Liver (tissue), 9 donors: Measurements from ENCODE around the gene ZNF276. TPM values are rescaled to one million over a fixed set of nuclear protein-coding genes. Genes with fewer than 3 reads are reported as not detected.
A peak's percentile ranks its signal among the peaks of the same experiment; 100 is the strongest.

ENCODE experiments used
- DNase-seq: peaks from one replicate; pipeline ENCODE4 v3.0.0-alpha.2; 2017; ENCODE audit warnings: low spot score
- H3K27ac ChIP-seq, 2 donors: one replicate each; pipeline ENCODE4 v1.7.0; 2013; ENCODE audit warnings: inconsistent platforms in 2 of 2, low read length in 2 of 2, control low read depth in 1 of 2, low read depth in 1 of 2, mild to moderate bottlenecking in 1 of 2
- H3K27me3 ChIP-seq, 4 donors: one replicate each; pipeline versions ENCODE4 v1.6.1 to v1.7.0; 2013; ENCODE audit warnings: low read length in 3 of 4, inconsistent platforms in 1 of 4, mild to moderate bottlenecking in 1 of 4, moderate library complexity in 1 of 4; ENCODE audit not compliant: control insufficient read depth in 4 of 4, insufficient read depth in 4 of 4
- H3K36me3 ChIP-seq, 4 donors: one replicate each; pipeline versions ENCODE4 v1.6.1 to v1.7.0; 2013; ENCODE audit warnings: low read length in 3 of 4, mild to moderate bottlenecking in 3 of 4, low read depth in 1 of 4, moderate library complexity in 1 of 4; ENCODE audit not compliant: control insufficient read depth in 4 of 4, insufficient read depth in 3 of 4
- H3K4me1 ChIP-seq, 4 donors: one replicate each; pipeline versions ENCODE4 v1.6.1 to v1.7.0; 2013; ENCODE audit warnings: low read length in 3 of 4, mild to moderate bottlenecking in 3 of 4, moderate library complexity in 1 of 4; ENCODE audit not compliant: control insufficient read depth in 4 of 4, insufficient read depth in 4 of 4
- H3K4me3 ChIP-seq, 3 donors: one replicate each; pipeline versions ENCODE4 v1.6.1 to v1.7.0; 2013; ENCODE audit warnings: low read length in 3 of 3, control low read depth in 1 of 3, low read depth in 1 of 3, mild to moderate bottlenecking in 1 of 3
- H3K9ac ChIP-seq, 2 donors: one replicate each; pipeline ENCODE4 v1.7.0; 2013; ENCODE audit warnings: low read length in 2 of 2, mild to moderate bottlenecking in 2 of 2, moderate library complexity in 2 of 2, control low read depth in 1 of 2, low read depth in 1 of 2
- H3K9me3 ChIP-seq, 4 donors: one replicate each; pipeline versions ENCODE4 v1.6.1 to v1.7.0; 2013; ENCODE audit warnings: low read length in 3 of 4; ENCODE audit not compliant: control insufficient read depth in 4 of 4
- EGR1 ChIP-seq, 2 donors: IDR thresholded peaks; 2 replicates each; pipeline ENCODE4 v1.6.1; 2016 to 2018; ENCODE audit warnings: antibody characterized with exemption in 2 of 2, low read depth in 2 of 2
- FOXA1 ChIP-seq: IDR thresholded peaks from 2 replicates; pipeline ENCODE4 v1.6.1; 2016; ENCODE audit warnings: antibody characterized with exemption
- FOXA2 ChIP-seq: IDR thresholded peaks from 2 replicates; pipeline ENCODE4 v1.6.1; 2016; ENCODE audit warnings: antibody characterized with exemption
- GABPA ChIP-seq, 2 donors: IDR thresholded peaks in 1 of 2; conservative IDR thresholded peaks in 1 of 2; 2 replicates each; pipeline ENCODE4 v1.6.1; 2016; ENCODE audit warnings: antibody characterized with exemption in 2 of 2, mild to moderate bottlenecking in 1 of 2, moderate library complexity in 1 of 2
- HNF4A ChIP-seq, 2 donors: conservative IDR thresholded peaks; 2 replicates each; pipeline ENCODE4 v1.6.1; 2016; ENCODE audit warnings: antibody characterized with exemption in 2 of 2, mild to moderate bottlenecking in 2 of 2
- HNF4G ChIP-seq: IDR thresholded peaks from 2 replicates; pipeline ENCODE4 v1.6.1; 2016; ENCODE audit warnings: antibody characterized with exemption
- JUND ChIP-seq, 2 donors: IDR thresholded peaks; 2 replicates each; pipeline ENCODE4 v1.6.1; 2016; ENCODE audit warnings: antibody characterized with exemption in 2 of 2
- NR2F2 ChIP-seq: IDR thresholded peaks from 2 replicates; pipeline ENCODE4 v1.6.1; 2016; ENCODE audit warnings: antibody characterized with exemption
- RAD21 ChIP-seq, 2 donors: IDR thresholded peaks; 2 replicates each; pipeline ENCODE4 v1.6.1; 2016; ENCODE audit warnings: antibody characterized with exemption in 2 of 2, mild to moderate bottlenecking in 2 of 2
- RXRA ChIP-seq, 2 donors: IDR thresholded peaks; 2 replicates each; pipeline ENCODE4 v1.6.1; 2017 to 2018; ENCODE audit warnings: antibody characterized with exemption in 2 of 2, mild to moderate bottlenecking in 1 of 2
- SP1 ChIP-seq: IDR thresholded peaks from 2 replicates; pipeline ENCODE4 v1.6.1; 2018; ENCODE audit warnings: antibody characterized with exemption, mild to moderate bottlenecking
- TAF1 ChIP-seq: conservative IDR thresholded peaks from 2 replicates; pipeline ENCODE4 v1.6.1; 2016; ENCODE audit warnings: antibody characterized with exemption, mild to moderate bottlenecking
- YY1 ChIP-seq: IDR thresholded peaks from 2 replicates; pipeline ENCODE4 v1.6.1; 2016; ENCODE audit warnings: antibody characterized with exemption, mild to moderate bottlenecking
- WGBS: extraction: QIAGEN DNeasy Blood & Tissue Kit; methylation state at CpG from one replicate; pipeline ENCODE4 v1.1.7; 2013; 5-methylcytosine and 5-hydroxymethylcytosine counted together
- polyA plus RNA-seq, 2 donors: library from polyadenylated mRNA; stranded (reverse) in 1 of 2; unstranded in 1 of 2; fragments of 200-250 nt in 1 of 2; fragments of >200 nt in 1 of 2; fragmentation: Nextera tagmentation in 1 of 2; extraction: Ambion mirVana in 1 of 2; gene quantifications; one replicate each; pipeline versions ENCODE4 v1.2.1 to v1.2.3, GENCODE V29; 2013 to 2015
- total RNA-seq, 2 donors: library from RNA; depleted of rRNA; stranded (reverse); fragments of >200 nt; gene quantifications; one replicate each; pipeline ENCODE4 v1.2.3, GENCODE V29; 2014
- TF ChIP-seq, protein P1 (sequence below): IDR thresholded peaks from 2 replicates; pipeline ENCODE4 v1.6.1; 2016; ENCODE audit warnings: antibody characterized with exemption, mild to moderate bottlenecking
- TF ChIP-seq, protein P2 (sequence below): IDR thresholded peaks from 2 replicates; pipeline ENCODE4 v1.6.1; 2016; ENCODE audit warnings: antibody characterized with exemption
- TF ChIP-seq, protein P3 (sequence below): IDR thresholded peaks from 2 replicates; pipeline ENCODE4 v1.6.1; 2016; ENCODE audit warnings: antibody characterized with exemption
- TF ChIP-seq, protein P4 (sequence below): fragments of 150-350 bp; IDR thresholded peaks from 2 replicates; pipeline ENCODE4 v1.5.1; 2017; ENCODE audit warnings: improper control_type of control experiment, low read depth, low read length; ENCODE audit not compliant: missing input control
- TF ChIP-seq, protein P5 (sequence below): IDR thresholded peaks from 2 replicates; pipeline ENCODE4 v1.6.1; 2016; ENCODE audit warnings: antibody characterized with exemption
- donor health status: healthy.
- donor health status: healthy.
- donor health status: healthy.
- donor health status: healthy.
- donor health status: healthy.

ZNF276 gene
- total and polyA plus RNA-seq, 4 donors, result 4.9 to 22.8 (median 8.7) TPM

DNA sequence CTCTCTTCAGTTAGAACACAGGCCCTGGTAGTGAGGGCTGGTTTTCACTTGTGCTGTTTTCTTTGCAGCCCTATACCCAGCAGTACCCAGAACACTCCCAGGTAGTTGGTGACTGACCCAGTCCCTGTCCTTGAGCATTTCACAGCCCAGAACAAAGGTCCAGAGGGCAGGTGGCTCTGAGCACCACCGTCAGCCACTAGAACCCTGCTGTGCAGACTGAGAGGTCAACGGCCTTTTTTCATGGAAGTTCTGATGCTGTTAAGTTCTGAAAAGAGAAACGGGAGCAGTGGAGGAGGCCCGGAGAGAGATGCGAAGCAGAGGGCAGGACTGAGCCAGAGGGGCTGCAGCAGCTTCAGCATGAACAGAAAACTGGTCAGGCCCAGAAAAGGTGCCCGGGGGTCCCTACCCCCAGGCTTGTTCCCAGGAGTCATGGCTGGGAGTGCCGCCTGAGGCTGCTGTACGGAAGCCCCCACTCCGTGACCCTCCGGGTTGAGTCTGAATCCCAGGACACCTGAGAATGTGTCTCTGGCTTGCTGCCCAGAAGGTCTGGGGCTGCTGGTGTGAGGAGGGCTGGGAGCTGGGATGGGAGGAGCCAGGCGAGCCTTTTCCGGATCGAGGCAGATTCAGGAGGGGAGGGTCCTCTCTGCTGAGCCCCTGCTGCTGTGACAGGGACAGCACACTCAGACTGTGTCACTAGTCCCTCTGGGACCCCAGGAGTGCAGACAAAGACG is 8.7 kb downstream of the ZNF276 start:
- Histone ChIP-seq H3K9me3 (no peaks in the 10 kb centered on the region), H3K4me1 (peaks cover 4 to 26% (median 21%) of the 10 kb centered on the region in 4 donors), H3K36me3 (peaks cover 18 to 60% (median 34%) of the 10 kb centered on the region in 4 donors), H3K27me3 (no peaks in the 10 kb centered on the region), H3K9ac (no peak overlapping the region), H3K4me3 (no peak overlapping the region), H3K27ac (no peak overlapping the region)
- TF ChIP-seq HNF4A (conservative IDR thresholded peaks at IDR 0.05), result peak; percentile 94 to 98
- peak; percentile 15 for TF ChIP-seq FOXA1
- TF ChIP-seq RAD21 (IDR thresholded peaks at IDR 0.05), result peak in 1 of 2 donors; percentile 43
- TF ChIP-seq NR2F2, result peak; percentile 83
- TF ChIP-seq, protein P1, sequence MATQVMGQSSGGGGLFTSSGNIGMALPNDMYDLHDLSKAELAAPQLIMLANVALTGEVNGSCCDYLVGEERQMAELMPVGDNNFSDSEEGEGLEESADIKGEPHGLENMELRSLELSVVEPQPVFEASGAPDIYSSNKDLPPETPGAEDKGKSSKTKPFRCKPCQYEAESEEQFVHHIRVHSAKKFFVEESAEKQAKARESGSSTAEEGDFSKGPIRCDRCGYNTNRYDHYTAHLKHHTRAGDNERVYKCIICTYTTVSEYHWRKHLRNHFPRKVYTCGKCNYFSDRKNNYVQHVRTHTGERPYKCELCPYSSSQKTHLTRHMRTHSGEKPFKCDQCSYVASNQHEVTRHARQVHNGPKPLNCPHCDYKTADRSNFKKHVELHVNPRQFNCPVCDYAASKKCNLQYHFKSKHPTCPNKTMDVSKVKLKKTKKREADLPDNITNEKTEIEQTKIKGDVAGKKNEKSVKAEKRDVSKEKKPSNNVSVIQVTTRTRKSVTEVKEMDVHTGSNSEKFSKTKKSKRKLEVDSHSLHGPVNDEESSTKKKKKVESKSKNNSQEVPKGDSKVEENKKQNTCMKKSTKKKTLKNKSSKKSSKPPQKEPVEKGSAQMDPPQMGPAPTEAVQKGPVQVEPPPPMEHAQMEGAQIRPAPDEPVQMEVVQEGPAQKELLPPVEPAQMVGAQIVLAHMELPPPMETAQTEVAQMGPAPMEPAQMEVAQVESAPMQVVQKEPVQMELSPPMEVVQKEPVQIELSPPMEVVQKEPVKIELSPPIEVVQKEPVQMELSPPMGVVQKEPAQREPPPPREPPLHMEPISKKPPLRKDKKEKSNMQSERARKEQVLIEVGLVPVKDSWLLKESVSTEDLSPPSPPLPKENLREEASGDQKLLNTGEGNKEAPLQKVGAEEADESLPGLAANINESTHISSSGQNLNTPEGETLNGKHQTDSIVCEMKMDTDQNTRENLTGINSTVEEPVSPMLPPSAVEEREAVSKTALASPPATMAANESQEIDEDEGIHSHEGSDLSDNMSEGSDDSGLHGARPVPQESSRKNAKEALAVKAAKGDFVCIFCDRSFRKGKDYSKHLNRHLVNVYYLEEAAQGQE, result peak; percentile 62
- TF ChIP-seq, protein P2, sequence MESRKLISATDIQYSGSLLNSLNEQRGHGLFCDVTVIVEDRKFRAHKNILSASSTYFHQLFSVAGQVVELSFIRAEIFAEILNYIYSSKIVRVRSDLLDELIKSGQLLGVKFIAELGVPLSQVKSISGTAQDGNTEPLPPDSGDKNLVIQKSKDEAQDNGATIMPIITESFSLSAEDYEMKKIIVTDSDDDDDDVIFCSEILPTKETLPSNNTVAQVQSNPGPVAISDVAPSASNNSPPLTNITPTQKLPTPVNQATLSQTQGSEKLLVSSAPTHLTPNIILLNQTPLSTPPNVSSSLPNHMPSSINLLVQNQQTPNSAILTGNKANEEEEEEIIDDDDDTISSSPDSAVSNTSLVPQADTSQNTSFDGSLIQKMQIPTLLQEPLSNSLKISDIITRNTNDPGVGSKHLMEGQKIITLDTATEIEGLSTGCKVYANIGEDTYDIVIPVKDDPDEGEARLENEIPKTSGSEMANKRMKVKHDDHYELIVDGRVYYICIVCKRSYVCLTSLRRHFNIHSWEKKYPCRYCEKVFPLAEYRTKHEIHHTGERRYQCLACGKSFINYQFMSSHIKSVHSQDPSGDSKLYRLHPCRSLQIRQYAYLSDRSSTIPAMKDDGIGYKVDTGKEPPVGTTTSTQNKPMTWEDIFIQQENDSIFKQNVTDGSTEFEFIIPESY, result no peak
- TF ChIP-seq RXRA (IDR thresholded peaks at IDR 0.05), result peak; percentile 94 to 97
- TF ChIP-seq, protein P3, sequence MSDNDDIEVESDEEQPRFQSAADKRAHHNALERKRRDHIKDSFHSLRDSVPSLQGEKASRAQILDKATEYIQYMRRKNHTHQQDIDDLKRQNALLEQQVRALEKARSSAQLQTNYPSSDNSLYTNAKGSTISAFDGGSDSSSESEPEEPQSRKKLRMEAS, result no peak
- TF ChIP-seq TAF1, result no peak
- TF ChIP-seq SP1, result peak; percentile 96
- no peak for TF ChIP-seq EGR1 (IDR thresholded peaks at IDR 0.05; ENCODE audit: low read depth in 2 of 2)
- TF ChIP-seq, protein P4, sequence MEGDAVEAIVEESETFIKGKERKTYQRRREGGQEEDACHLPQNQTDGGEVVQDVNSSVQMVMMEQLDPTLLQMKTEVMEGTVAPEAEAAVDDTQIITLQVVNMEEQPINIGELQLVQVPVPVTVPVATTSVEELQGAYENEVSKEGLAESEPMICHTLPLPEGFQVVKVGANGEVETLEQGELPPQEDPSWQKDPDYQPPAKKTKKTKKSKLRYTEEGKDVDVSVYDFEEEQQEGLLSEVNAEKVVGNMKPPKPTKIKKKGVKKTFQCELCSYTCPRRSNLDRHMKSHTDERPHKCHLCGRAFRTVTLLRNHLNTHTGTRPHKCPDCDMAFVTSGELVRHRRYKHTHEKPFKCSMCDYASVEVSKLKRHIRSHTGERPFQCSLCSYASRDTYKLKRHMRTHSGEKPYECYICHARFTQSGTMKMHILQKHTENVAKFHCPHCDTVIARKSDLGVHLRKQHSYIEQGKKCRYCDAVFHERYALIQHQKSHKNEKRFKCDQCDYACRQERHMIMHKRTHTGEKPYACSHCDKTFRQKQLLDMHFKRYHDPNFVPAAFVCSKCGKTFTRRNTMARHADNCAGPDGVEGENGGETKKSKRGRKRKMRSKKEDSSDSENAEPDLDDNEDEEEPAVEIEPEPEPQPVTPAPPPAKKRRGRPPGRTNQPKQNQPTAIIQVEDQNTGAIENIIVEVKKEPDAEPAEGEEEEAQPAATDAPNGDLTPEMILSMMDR, result no peak
- TF ChIP-seq, protein P5, sequence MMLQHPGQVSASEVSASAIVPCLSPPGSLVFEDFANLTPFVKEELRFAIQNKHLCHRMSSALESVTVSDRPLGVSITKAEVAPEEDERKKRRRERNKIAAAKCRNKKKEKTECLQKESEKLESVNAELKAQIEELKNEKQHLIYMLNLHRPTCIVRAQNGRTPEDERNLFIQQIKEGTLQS, result no peak
- no peak for TF ChIP-seq FOXA2
- peak; percentile 91 for TF ChIP-seq HNF4G
- TF ChIP-seq YY1, result peak; percentile 53
- TF ChIP-seq GABPA (IDR thresholded peaks at IDR 0.05 in 1 of 2, conservative IDR thresholded peaks at IDR 0.05 in 1 of 2), result peak in 1 of 2 donors; percentile 59
- peak in 1 of 2 donors; percentile 44 for TF ChIP-seq JUND (IDR thresholded peaks at IDR 0.05)
- 62% methylated on average over 14 of the region's 14 CpGs for WGBS
- DNase-seq, result no peak
